Left lung (tissue), 10 donors: ENCODE results near the gene POLL. TPM values are rescaled to one million over a fixed set of nuclear protein-coding genes. Genes with fewer than 3 reads are reported as not detected.

Experiments
- ATAC-seq: fragments of 200-7000 bp; cut with Tn5 transposase; one replicate; pipeline ENCODE4 v1.9.1; 2020; ENCODE audit warnings: moderate library complexity
- DNase-seq, 4 donors: peaks; one replicate each; pipeline ENCODE4 v3.0.0-alpha.2; 2013 to 2020
- H3K27ac ChIP-seq, 2 donors: fragments of 200-600 bp; sonication (generic) in 1 of 2; one replicate each; pipeline versions ENCODE4 v1.5.0 to v1.8.0; 2020 to 2021
- H3K27me3 ChIP-seq, 2 donors: fragments of 200-600 bp; sonication (generic) in 1 of 2; one replicate each; pipeline versions ENCODE4 v1.5.0 to v1.8.0; 2020 to 2021
- H3K36me3 ChIP-seq, 2 donors: fragments of 200-600 bp; sonication (generic) in 1 of 2; one replicate each; pipeline versions ENCODE4 v1.5.0 to v1.8.0; 2020 to 2021
- H3K4me1 ChIP-seq, 2 donors: fragments of 200-600 bp; one replicate each; pipeline ENCODE4 v1.8.0; 2021
- H3K4me3 ChIP-seq, 2 donors: fragments of 200-600 bp; sonication (generic) in 1 of 2; one replicate each; pipeline versions ENCODE4 v1.5.0 to v1.8.0; 2020 to 2021; ENCODE audit warnings: mild to moderate bottlenecking in 1 of 2
- H3K9me3 ChIP-seq, 2 donors: fragments of 200-600 bp; sonication (generic) in 1 of 2; one replicate each; pipeline versions ENCODE4 v1.5.0 to v1.8.0; 2020 to 2021
- intact Hi-C, 2 donors: fragments of 100-400 bp; cut with DNase I; formaldehyde crosslinking; loops; one replicate each; pipeline versions ENCODE4 v1.11.2 to v1.14.2; 2022
- polyA plus RNA-seq, 6 donors: library from polyadenylated mRNA; unstranded; fragments of 120-200 nt; gene quantifications; one replicate each; pipeline ENCODE4 v1.2.1, GENCODE V29; 2013; ENCODE audit not compliant: insufficient read length in 6 of 6
- total RNA-seq, 2 donors: library from RNA; stranded (reverse); fragmentation: NEBNext Ultra II Directional; extraction: Animal tissue kit (Norgen Biotek cat#: 25700); gene quantifications; one replicate each; pipeline ENCODE4 v1.2.1, GENCODE V29; 2021
- TF ChIP-seq, protein P1 (sequence below), 2 donors: fragments of 200-600 bp; sonication (generic) in 1 of 2; IDR thresholded peaks; one replicate each; pipeline versions ENCODE4 v1.5.0 to v1.8.0; 2021; ENCODE audit warnings: antibody characterized with exemption in 2 of 2
- donor health status: DM: no; HTN: yes; CAD: no.
- donor health status: DM: no; HTN: no; CAD: no.

The POLL gene
- total and polyA plus RNA-seq, 8 donors, result 22.2 to 39.0 (median 34.4) TPM

DNA sequence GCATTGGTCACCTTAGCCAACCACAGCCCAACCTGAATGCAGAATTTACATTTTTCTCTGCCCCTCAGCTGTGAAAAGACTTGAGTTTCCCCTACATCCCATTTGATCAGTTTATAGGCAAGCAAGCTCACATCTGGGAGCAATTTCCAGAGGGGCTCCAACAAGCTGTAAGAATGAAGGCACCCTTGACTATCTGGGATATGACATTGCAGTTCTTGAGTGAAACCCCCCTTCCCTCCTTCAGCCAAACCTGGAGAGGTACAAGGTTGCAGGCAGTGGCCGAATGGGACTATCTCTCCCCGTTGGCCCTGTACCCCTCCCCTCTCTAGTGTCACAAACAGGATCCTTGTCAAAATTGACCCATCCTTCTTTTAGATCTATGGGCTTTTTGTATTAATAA is 30.5 kb downstream of the POLL start:
- DNase-seq (no peak), ATAC-seq (no peak)
- intact Hi-C loops, result no loop called here
- Histone ChIP-seq H3K9me3 (no peaks in the 10 kb centered on the region), H3K27me3 (peaks cover 0 to 29% of the 10 kb centered on the region in 2 donors), H3K27ac (no peak overlapping the region), H3K4me1 (no peaks in the 10 kb centered on the region), H3K36me3 (peaks cover 0 to 16% of the 10 kb centered on the region in 2 donors), H3K4me3 (no peak overlapping the region)
- TF ChIP-seq, protein P1, sequence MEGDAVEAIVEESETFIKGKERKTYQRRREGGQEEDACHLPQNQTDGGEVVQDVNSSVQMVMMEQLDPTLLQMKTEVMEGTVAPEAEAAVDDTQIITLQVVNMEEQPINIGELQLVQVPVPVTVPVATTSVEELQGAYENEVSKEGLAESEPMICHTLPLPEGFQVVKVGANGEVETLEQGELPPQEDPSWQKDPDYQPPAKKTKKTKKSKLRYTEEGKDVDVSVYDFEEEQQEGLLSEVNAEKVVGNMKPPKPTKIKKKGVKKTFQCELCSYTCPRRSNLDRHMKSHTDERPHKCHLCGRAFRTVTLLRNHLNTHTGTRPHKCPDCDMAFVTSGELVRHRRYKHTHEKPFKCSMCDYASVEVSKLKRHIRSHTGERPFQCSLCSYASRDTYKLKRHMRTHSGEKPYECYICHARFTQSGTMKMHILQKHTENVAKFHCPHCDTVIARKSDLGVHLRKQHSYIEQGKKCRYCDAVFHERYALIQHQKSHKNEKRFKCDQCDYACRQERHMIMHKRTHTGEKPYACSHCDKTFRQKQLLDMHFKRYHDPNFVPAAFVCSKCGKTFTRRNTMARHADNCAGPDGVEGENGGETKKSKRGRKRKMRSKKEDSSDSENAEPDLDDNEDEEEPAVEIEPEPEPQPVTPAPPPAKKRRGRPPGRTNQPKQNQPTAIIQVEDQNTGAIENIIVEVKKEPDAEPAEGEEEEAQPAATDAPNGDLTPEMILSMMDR (IDR thresholded peaks at IDR 0.05), result no peak

DNA sequence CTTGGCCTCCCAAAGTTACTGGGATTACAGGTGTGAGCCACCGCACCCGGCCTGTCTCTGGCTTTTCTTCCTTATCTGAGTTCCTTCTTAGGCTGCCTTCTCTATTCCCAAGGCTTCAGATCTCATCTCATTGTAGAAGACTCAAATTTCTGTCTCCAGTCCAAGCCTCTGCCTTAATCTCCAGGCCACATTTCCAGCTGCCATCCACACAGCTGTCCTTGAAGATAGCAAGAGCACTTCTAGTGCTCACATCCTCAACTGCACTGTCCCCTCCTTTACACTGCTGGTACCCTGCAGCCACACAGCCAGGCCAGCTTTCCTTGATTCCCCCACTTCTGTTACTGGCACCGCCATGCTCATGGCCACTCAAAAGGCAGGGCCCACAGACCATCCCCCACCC is 35.6 kb downstream of the POLL start:
- H3K27me3 ChIP-seq, result no peaks in the 10 kb centered on the region
- H3K36me3 ChIP-seq, result peaks cover 0 to 37% of the 10 kb centered on the region in 2 donors
- no peaks in the 10 kb centered on the region for H3K4me1 ChIP-seq
- DNase-seq (no peak), ATAC-seq (no peak)
- H3K9me3 ChIP-seq, result no peaks in the 10 kb centered on the region
- no peak overlapping the region for H3K4me3 ChIP-seq
- intact Hi-C loops, result no loop called here
- TF ChIP-seq, protein P1 (IDR thresholded peaks at IDR 0.05), result no peak
- no peak overlapping the region for H3K27ac ChIP-seq

DNA sequence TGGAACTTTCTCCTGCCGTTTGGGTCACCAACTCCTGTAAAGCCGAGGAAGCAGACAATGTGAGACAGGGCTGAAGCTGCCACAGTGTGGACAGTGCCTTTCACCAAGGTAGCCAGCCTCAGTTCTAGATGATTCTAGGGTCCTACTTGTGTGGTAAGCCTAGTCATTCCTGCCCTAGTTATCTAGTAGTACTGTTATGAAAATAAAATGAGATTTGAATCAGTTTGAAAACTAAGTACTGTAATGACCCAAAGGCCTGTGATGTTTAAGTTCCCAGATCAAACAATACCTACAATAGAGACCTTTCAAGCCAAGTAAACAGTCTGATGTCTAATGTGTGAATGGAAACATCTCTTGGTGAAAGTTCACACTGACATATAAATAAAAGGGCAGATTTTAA is 37.1 kb downstream of the POLL start:
- intact Hi-C loops, result no loop called here
- TF ChIP-seq, protein P1 (IDR thresholded peaks at IDR 0.05), result no peak
- H3K36me3 ChIP-seq, result peaks cover 0 to 37% of the 10 kb centered on the region in 2 donors
- no peak overlapping the region for H3K27ac ChIP-seq
- DNase-seq (no peak), ATAC-seq (no peak)
- H3K4me1 ChIP-seq, result no peaks in the 10 kb centered on the region
- no peaks in the 10 kb centered on the region for H3K27me3 ChIP-seq
- no peaks in the 10 kb centered on the region for H3K9me3 ChIP-seq
- no peak overlapping the region for H3K4me3 ChIP-seq

DNA sequence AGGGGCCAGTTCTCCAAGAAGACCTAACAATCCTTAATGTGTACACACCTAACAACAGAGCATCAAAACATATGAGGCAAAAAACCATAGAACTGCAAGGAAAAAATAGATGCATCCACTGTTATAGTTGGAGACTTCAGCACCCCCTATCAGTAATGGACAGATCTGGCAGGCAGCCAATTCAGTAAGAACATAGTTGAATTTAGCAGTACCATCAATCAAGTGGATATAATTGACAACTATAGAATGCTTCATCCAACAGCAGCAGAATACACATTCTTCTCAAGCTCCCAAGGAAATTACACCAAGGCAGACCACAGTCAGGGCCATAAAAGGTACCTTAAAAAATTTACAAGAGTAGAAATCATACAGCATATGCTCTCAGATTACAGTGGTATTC is 42.2 kb downstream of the POLL start:
- peaks cover 0 to 11% of the 10 kb centered on the region in 2 donors for H3K36me3 ChIP-seq
- no peaks in the 10 kb centered on the region for H3K4me1 ChIP-seq
- no peaks in the 10 kb centered on the region for H3K9me3 ChIP-seq
- TF ChIP-seq, protein P1 (IDR thresholded peaks at IDR 0.05), result no peak
- H3K27ac ChIP-seq, result no peak overlapping the region
- ATAC-seq (no peak), DNase-seq (no peak)
- intact Hi-C loops, result no loop called here
- no peaks in the 10 kb centered on the region for H3K27me3 ChIP-seq
- no peak overlapping the region for H3K4me3 ChIP-seq

DNA sequence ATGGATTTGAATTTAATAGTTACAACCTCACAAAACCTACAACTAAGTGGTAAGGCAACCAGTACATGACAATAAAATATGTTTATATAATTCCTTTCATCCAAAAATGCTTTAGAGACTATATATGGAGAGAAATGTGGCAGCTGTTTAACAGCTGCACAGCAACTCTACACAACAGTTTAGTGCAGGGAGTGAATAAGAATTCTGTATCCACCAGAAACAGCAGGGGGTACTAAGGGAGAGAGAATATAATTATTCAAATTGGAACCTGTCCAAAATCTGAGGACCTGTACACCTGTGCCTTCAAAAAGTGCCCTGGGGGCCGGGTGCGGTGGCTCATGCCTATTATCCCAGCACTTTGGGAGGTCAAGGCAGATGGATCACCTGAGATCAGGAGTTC is 49.6 kb downstream of the POLL start:
- H3K27ac ChIP-seq, result no peak overlapping the region
- TF ChIP-seq, protein P1 (IDR thresholded peaks at IDR 0.05), result no peak
- H3K9me3 ChIP-seq, result no peaks in the 10 kb centered on the region
- H3K36me3 ChIP-seq, result peaks cover 0 to 24% of the 10 kb centered on the region in 2 donors
- no peak overlapping the region for H3K4me3 ChIP-seq
- no peaks in the 10 kb centered on the region for H3K27me3 ChIP-seq
- no peaks in the 10 kb centered on the region for H3K4me1 ChIP-seq
- ATAC-seq (no peak), DNase-seq (no peak)
- intact Hi-C loops, result no loop called here
